HS-5 (cell line): ENCODE results near the gene LRRC32.

Source experiments
- DNase-seq: peaks from one replicate; pipeline ENCODE4 v3.0.0-alpha.2; 2012; ENCODE audit warnings: low read depth

The LRRC32 gene

GRCh38 chr11:76662656-76663485 is 7.7 kb downstream of the LRRC32 start:
- DNase-seq, result no peak

- no peak for DNase-seq
Measured at GRCh38 chr11:76661834-76662434, 8.6 kb downstream of the LRRC32 start.

- no peak for DNase-seq
Measured at GRCh38 chr11:76661306-76661751, 9.2 kb downstream of the LRRC32 start.

- no peak for DNase-seq
Measured at GRCh38 chr11:76660533-76661305, 9.8 kb downstream of the LRRC32 start.

GRCh38 chr11:76659672-76660532 is 10.6 kb downstream of the LRRC32 start:
- no peak for DNase-seq

GRCh38 chr11:76658651-76659650 is 11.6 kb downstream of the LRRC32 start:
- no peak for DNase-seq

GRCh38 chr11:76658231-76658630 is 12.3 kb downstream of the LRRC32 start:
- no peak for DNase-seq

GRCh38 chr11:76657187-76658170 is 13.1 kb downstream of the LRRC32 start:
- no peak for DNase-seq

- no peak for DNase-seq
Measured at GRCh38 chr11:76656571-76657081, 13.9 kb downstream of the LRRC32 start.

- no peak for DNase-seq
Measured at GRCh38 chr11:76656050-76656531, 14.5 kb downstream of the LRRC32 start.

- DNase-seq, result no peak
Measured at GRCh38 chr11:76655501-76656049, 15.0 kb downstream of the LRRC32 start.

GRCh38 chr11:76654980-76655379 is 15.6 kb downstream of the LRRC32 start:
- DNase-seq, result no peak

- DNase-seq, result no peak
Measured at GRCh38 chr11:76654298-76654851, 16.2 kb downstream of the LRRC32 start.

GRCh38 chr11:76653674-76654284 is 16.8 kb downstream of the LRRC32 start:
- no peak for DNase-seq

- no peak for DNase-seq
Measured at GRCh38 chr11:76653012-76653673, 17.4 kb downstream of the LRRC32 start.

GRCh38 chr11:76649851-76650372 is 20.6 kb downstream of the LRRC32 start:
- no peak for DNase-seq

- no peak for DNase-seq
Measured at GRCh38 chr11:76649011-76649410, 21.5 kb downstream of the LRRC32 start.
